C4-2B (cell line): ENCODE data around the gene KTI12.

Experiments used
- CTCF ChIP-seq: fragments of 450-650 bp; conservative IDR thresholded peaks from 2 replicates; pipeline ENCODE4 v1.5.1; 2017; ENCODE audit warnings: mild to moderate bottlenecking
- ZFX ChIP-seq: fragments of 450-650 bp; IDR thresholded peaks from 2 replicates; pipeline ENCODE4 v1.6.1; 2017

GRCh38 chr1:51998701-51999100, 34.9 kb downstream of the KTI12 start:
- TF ChIP-seq CTCF (no peak), ZFX (no peak)
